Measurements from ENCODE around the gene P2RX1. TPM values are rescaled to one million over a fixed set of nuclear protein-coding genes. Genes with fewer than 3 reads are reported as not detected.

Gene P2RX1
- total and polyA plus RNA-seq, 2 of the 4 experiments (the other 2 are of a cell fraction), result not detected

- no peak overlapping the region for H3K23ac ChIP-seq (ENCODE audit: low read depth, low read length)
- dilution Hi-C loops (cut with HindIII; ENCODE audit: low sequenced_read_pairs, unreplicated experiment), result no loop called here
- in situ Hi-C loops (cut with MboI; ENCODE audit: low sequenced_read_pairs), result no loop called here
Measured at GRCh38 chr17:3954976-3955672, 38.9 kb upstream of the P2RX1 start.

More at GRCh38 chr17:3954976-3955672, 38.9 kb upstream of the P2RX1 start:
- Histone ChIP-seq H3K9me1 (ENCODE audit: insufficient read depth, low read length) (peaks cover 6% of the 10 kb centered on the region), H3K14ac (replicated peaks; ENCODE audit: low read depth, low read length) (no peak overlapping the region; the same call in 1 of the 2 replicates), H2BK5ac (ENCODE audit: low read depth, low read length, poor library complexity, severe bottlenecking) (no peak overlapping the region), H3K4me2 (ENCODE audit: low read depth, low read length) (no peak overlapping the region), H3K9me3 (ENCODE audit: control insufficient read depth, insufficient read depth, low read length) (no peaks in the 10 kb centered on the region), H3K79me1 (ENCODE audit: low read depth in 1 of 2, low read length in 2 of 2) (no peaks in the 10 kb centered on the region), H3K56ac (ENCODE audit: extremely low read depth, insufficient read depth, low read length) (no peak overlapping the region), H3K4me3 (ENCODE audit: insufficient read depth, low read depth, low read length) (no peak overlapping the region), H3K4me1 (ENCODE audit: control insufficient read depth, insufficient read depth, low read length) (peaks cover 11% of the 10 kb centered on the region), H3K4ac (ENCODE audit: low read depth, low read length) (no peak overlapping the region), H4K8ac (ENCODE audit: low read depth in 2 of 2, low read length in 2 of 2) (no peak overlapping the region), H4K91ac (ENCODE audit: insufficient read depth, low read depth, low read length) (no peak overlapping the region), H2BK120ac (ENCODE audit: low read depth, low read length) (no peak overlapping the region), H3K18ac (ENCODE audit: low read depth, low read length) (no peak overlapping the region), H3K36me3 (ENCODE audit: control insufficient read depth, insufficient read depth, low read length) (no peaks in the 10 kb centered on the region), H2AK5ac (ENCODE audit: low read depth, low read length) (no peak overlapping the region), H2AK9ac (replicated peaks; ENCODE audit: low read depth, low read length, poor library complexity) (no peak overlapping the region), H3K27me3 (ENCODE audit: control insufficient read depth, insufficient read depth, low read length) (no peaks in the 10 kb centered on the region), H4K20me1 (ENCODE audit: insufficient read depth, low read length) (no peaks in the 10 kb centered on the region; the same call in 1 of the 2 replicates), H3K9ac (ENCODE audit: low read depth, low read length) (no peak overlapping the region), H4K5ac (ENCODE audit: low read depth, low read length) (no peak overlapping the region), H2AFZ (replicated peaks; ENCODE audit: low read length, poor library complexity) (no peak overlapping the region), H3K27ac (ENCODE audit: insufficient read depth, low read length) (no peak overlapping the region), H2BK20ac (ENCODE audit: low read depth, low read length) (no peak overlapping the region), H2BK15ac (ENCODE audit: low read depth, low read length) (no peak overlapping the region)
- ATAC-seq (ENCODE audit: low read depth), result no peak
- intact Hi-C loops (cut with micrococcal nuclease), result no loop called here
- WGBS, 2 experiments (ENCODE audit: extremely low coverage in 2 of 2, insufficient read length in 1 of 2), result 80% methylated on average over 1 of the region's 18 CpGs; no CpG with 5 or more reads in 1 of the 2 experiments
- BruUV-seq (replicated peaks), result no TSS peak
- ChIA-PET CTCF (no interaction called here), POLR2A (ENCODE audit: unreplicated experiment) (no interaction called here)
- TF ChIP-seq SMC3 (IDR thresholded peaks at IDR 0.05; ENCODE audit: low read depth, low read length), result no peak
- TF ChIP-seq MAZ (IDR thresholded peaks at IDR 0.05; ENCODE audit: borderline replicate concordance, low read depth, low read length), result no peak
- no peak for TF ChIP-seq MAFK (IDR thresholded peaks at IDR 0.05; ENCODE audit: low read depth, low read length)
- TF ChIP-seq CHD1 (IDR thresholded peaks at IDR 0.05; ENCODE audit: low read depth, low read length), result no peak
- TF ChIP-seq POLR2A (IDR thresholded peaks at IDR 0.05; ENCODE audit: low read depth, low read length), result no peak
- no peak for TF ChIP-seq CTCF (conservative IDR thresholded peaks at IDR 0.05; ENCODE audit: low read depth, low read length)
- no peak for TF ChIP-seq NFE2L2 (IDR thresholded peaks at IDR 0.05; ENCODE audit: low read depth, low read length)
- no peak for TF ChIP-seq RFX5 (IDR thresholded peaks at IDR 0.05; ENCODE audit: low read depth, low read length)
- no peak for TF ChIP-seq RCOR1 (IDR thresholded peaks at IDR 0.05; ENCODE audit: insufficient replicate concordance, low read length)
- no peak for TF ChIP-seq MXI1 (IDR thresholded peaks at IDR 0.05; ENCODE audit: borderline replicate concordance, low read depth, low read length)
- TF ChIP-seq FOS (IDR thresholded peaks at IDR 0.05; ENCODE audit: low read depth, low read length), result no peak
- TF ChIP-seq BHLHE40 (IDR thresholded peaks at IDR 0.05; ENCODE audit: low read depth, low read length), result no peak
- no peak for TF ChIP-seq ELK1 (IDR thresholded peaks at IDR 0.05; ENCODE audit: borderline replicate concordance, low read depth, low read length)
- TF ChIP-seq CEBPB (IDR thresholded peaks at IDR 0.05; ENCODE audit: low read depth, low read length), result no peak
- no peak for TF ChIP-seq RAD21 (IDR thresholded peaks at IDR 0.05; ENCODE audit: low read length)
- TF ChIP-seq, protein P1, sequence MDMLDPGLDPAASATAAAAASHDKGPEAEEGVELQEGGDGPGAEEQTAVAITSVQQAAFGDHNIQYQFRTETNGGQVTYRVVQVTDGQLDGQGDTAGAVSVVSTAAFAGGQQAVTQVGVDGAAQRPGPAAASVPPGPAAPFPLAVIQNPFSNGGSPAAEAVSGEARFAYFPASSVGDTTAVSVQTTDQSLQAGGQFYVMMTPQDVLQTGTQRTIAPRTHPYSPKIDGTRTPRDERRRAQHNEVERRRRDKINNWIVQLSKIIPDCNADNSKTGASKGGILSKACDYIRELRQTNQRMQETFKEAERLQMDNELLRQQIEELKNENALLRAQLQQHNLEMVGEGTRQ (IDR thresholded peaks at IDR 0.05; ENCODE audit: low read depth, low read length), result no peak
- DNase-seq, result no peak
